HuH-7.5 (cell line): ENCODE measurements around the gene GPATCH1.
"Not testable (repeated sequence)": the region's sequence is repeated elsewhere in the genome, so short reads cannot be mapped to it uniquely, and the experiment has no call there.

Experiments
- DNase-seq: peaks from one replicate; pipeline ENCODE4 v3.0.0; 2011; ENCODE audit warnings: low spot score

GPATCH1 gene

GRCh38 chr19:33080761-33081681 lies at the start of gene GPATCH1:
Gene GPATCH1, plus strand, starts transcription at chr19:33081181. Its CDS starts 13 bp downstream, at chr19:33081194.
- DNase-seq: peak; percentile 91

- no peak for DNase-seq
Observed at GRCh38 chr19:33032218-33032781, 48.7 kb upstream of the GPATCH1 start.

GRCh38 chr19:33035461-33035860 lies 45.5 kb upstream of the GPATCH1 start:
- no peak for DNase-seq

GRCh38 chr19:33036370-33037167 lies 44.4 kb upstream of the GPATCH1 start:
- not testable (repeated sequence) for DNase-seq

GRCh38 chr19:33037168-33038025 lies 43.6 kb upstream of the GPATCH1 start:
- DNase-seq: not testable (repeated sequence)

GRCh38 chr19:33039108-33039599 lies 41.8 kb upstream of the GPATCH1 start:
- peak; percentile 61 for DNase-seq

- no peak for DNase-seq
Observed at GRCh38 chr19:33039815-33040214, 41.2 kb upstream of the GPATCH1 start.

GRCh38 chr19:33040994-33041827 lies 39.8 kb upstream of the GPATCH1 start:
- DNase-seq: peak; percentile 89

GRCh38 chr19:33041828-33042160 lies 39.2 kb upstream of the GPATCH1 start:
- not testable (repeated sequence) for DNase-seq

- DNase-seq: no peak
Observed at GRCh38 chr19:33047422-33047821, 33.6 kb upstream of the GPATCH1 start.

- no peak for DNase-seq
Observed at GRCh38 chr19:33048806-33049676, 31.9 kb upstream of the GPATCH1 start.

- no peak for DNase-seq
Observed at GRCh38 chr19:33050110-33050509, 30.9 kb upstream of the GPATCH1 start.

- no peak for DNase-seq
Observed at GRCh38 chr19:33052352-33052972, 28.5 kb upstream of the GPATCH1 start.

- DNase-seq: no peak
Observed at GRCh38 chr19:33054623-33055022, 26.4 kb upstream of the GPATCH1 start.

GRCh38 chr19:33055718-33056117 lies 25.3 kb upstream of the GPATCH1 start:
- DNase-seq: no peak

GRCh38 chr19:33060586-33060985 lies 20.4 kb upstream of the GPATCH1 start:
- no peak for DNase-seq

- no peak for DNase-seq
Observed at GRCh38 chr19:33062902-33063301, 18.1 kb upstream of the GPATCH1 start.

- no peak for DNase-seq
Observed at GRCh38 chr19:33063356-33063752, 17.6 kb upstream of the GPATCH1 start.
